Astrocyte of the spinal cord (primary cell): ENCODE data around the gene MOV10.

Experiments used
- DNase-seq: peaks from one replicate; pipeline ENCODE4 v3.0.0; 2011; ENCODE audit warnings: low read depth, low spot score
- H3K4me3 ChIP-seq: 2 replicates; pipeline ENCODE4 v1.5.1; 2011; ENCODE audit warnings: low read depth, mild to moderate bottlenecking, low read length, moderate library complexity
- in situ Hi-C: cut with HindIII; loops from 2 replicates; pipeline ENCODE4 v1.10.0; 2017; ENCODE audit warnings: low sequenced_read_pairs
- TF ChIP-seq, protein P1 (sequence below): IDR thresholded peaks from 2 replicates; pipeline ENCODE4 v1.5.1; 2012; ENCODE audit warnings: low read depth, mild to moderate bottlenecking, low read length, inconsistent platforms

Gene MOV10

DNA sequence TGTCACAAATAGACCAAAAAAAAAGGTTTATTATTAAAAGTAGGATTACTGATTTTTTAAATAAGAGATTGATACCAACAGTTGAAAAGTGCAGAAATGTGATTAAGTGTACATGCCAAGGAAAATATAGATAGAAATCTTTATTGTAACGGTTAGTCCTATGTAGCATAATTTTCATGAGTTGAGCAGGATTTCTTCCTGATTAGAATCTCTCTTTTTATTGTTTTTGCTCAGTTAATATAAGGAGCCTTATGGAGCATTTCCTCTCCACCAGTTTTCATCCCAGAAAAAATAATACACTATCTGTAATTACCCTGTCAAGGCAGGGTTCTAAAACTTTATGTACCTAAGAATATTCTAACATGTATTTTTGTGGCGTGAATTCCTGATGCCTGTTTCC is 31.4 kb upstream of the MOV10 start:
- TF ChIP-seq, protein P1, sequence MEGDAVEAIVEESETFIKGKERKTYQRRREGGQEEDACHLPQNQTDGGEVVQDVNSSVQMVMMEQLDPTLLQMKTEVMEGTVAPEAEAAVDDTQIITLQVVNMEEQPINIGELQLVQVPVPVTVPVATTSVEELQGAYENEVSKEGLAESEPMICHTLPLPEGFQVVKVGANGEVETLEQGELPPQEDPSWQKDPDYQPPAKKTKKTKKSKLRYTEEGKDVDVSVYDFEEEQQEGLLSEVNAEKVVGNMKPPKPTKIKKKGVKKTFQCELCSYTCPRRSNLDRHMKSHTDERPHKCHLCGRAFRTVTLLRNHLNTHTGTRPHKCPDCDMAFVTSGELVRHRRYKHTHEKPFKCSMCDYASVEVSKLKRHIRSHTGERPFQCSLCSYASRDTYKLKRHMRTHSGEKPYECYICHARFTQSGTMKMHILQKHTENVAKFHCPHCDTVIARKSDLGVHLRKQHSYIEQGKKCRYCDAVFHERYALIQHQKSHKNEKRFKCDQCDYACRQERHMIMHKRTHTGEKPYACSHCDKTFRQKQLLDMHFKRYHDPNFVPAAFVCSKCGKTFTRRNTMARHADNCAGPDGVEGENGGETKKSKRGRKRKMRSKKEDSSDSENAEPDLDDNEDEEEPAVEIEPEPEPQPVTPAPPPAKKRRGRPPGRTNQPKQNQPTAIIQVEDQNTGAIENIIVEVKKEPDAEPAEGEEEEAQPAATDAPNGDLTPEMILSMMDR = no peak
- in situ Hi-C loops = no loop called here
- no peak overlapping the region for H3K4me3 ChIP-seq
- DNase-seq = no peak

- in situ Hi-C loops = no loop called here
- no peak overlapping the region for H3K4me3 ChIP-seq
- TF ChIP-seq, protein P1 = no peak
- no peak for DNase-seq
Observed at GRCh38 chr1:112646225-112646624, 28.2 kb upstream of the MOV10 start.

DNA sequence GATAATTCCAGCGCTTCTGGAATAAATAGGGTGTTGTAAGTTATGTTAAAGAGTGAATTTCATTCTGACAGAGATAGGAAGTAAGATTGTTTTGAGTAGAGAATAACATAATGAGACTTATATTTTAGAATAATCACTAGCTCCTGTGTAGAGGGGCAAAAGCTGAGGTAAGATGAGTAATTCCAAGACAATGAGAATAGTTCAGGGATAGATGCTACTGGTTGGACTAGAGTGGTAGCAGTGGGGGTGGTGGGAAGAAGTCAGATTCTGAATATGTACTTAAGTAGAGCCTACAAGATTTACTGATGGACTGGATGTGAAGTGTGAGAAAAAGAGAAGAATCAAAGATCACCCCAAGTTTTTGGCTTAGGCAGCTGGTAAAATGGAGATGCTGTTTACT is 23.3 kb upstream of the MOV10 start:
- TF ChIP-seq, protein P1 = no peak
- DNase-seq = no peak
- in situ Hi-C loops = no loop called here

GRCh38 chr1:112665857-112666256 is 8.6 kb upstream of the MOV10 start:
- in situ Hi-C loops = no loop called here
- TF ChIP-seq, protein P1 = no peak
- no peak overlapping the region for H3K4me3 ChIP-seq
- DNase-seq = no peak

More for the DNA sequence above, 23.3 kb upstream of the MOV10 start:
- no peak overlapping the region for H3K4me3 ChIP-seq

DNA sequence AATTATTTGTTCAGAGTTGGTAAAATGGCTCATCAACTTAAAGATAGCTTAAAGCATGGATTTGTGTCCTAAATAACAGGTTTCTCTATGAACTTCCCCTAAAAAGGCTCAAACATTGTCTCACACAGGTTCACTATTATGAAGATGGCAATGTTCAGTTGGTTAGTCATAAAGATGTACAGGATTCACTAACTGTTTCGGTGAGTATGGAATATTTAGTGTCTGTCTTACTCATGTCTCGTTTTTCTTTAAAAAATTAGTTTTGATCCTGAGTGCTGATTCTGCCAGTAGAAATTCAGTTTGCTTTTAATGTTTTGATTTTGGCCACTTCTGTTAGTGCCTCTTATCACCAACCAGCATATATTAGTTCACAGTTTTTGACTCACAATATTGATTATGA is 7.5 kb upstream of the MOV10 start:
- TF ChIP-seq, protein P1 = no peak
- in situ Hi-C loops = no loop called here
- DNase-seq = no peak
- no peak overlapping the region for H3K4me3 ChIP-seq

GRCh38 chr1:112672009-112672408 is 2.5 kb upstream of the MOV10 start:
- no peak overlapping the region for H3K4me3 ChIP-seq
- TF ChIP-seq, protein P1 = no peak
- DNase-seq = no peak
- in situ Hi-C loops = no loop called here

- TF ChIP-seq, protein P1 = no peak
- DNase-seq = no peak
- H3K4me3 ChIP-seq = no peak overlapping the region
Observed at GRCh38 chr1:112672842-112673241, 1.6 kb upstream of the MOV10 start.

More at GRCh38 chr1:112672842-112673241, 1.6 kb upstream of the MOV10 start:
- in situ Hi-C loops = no loop called here
